ENCODE results near the gene CCL22.
A peak's percentile ranks its signal among the peaks of the same experiment; 100 is the strongest.

Gene CCL22

DNA sequence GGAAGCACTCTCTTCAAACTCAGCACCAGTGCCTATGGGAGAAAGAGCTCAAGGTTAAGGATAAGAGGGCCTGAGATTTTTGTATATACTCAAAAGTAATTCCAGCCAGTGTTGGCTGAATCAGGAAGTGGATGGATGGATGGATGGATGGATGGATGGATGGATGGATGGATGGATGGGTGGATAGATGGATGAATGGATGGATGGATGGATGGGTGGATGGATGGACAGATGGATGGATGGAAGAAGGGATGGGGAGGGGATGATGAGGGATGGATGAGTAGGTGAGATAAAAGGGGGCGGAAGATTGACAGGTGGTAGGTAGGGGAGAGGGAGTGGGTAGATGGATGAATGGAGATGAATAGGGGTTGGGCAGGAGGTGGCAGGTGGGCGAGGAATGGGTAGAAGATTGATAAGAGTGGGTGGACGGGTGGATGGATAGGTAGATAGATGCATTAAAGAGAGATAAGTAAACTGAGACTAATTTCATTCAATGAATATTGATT, 17.8 kb downstream of the CCL22 start:
- DNase-seq (ENCODE audit: low spot score): peak; percentile 38

DNA sequence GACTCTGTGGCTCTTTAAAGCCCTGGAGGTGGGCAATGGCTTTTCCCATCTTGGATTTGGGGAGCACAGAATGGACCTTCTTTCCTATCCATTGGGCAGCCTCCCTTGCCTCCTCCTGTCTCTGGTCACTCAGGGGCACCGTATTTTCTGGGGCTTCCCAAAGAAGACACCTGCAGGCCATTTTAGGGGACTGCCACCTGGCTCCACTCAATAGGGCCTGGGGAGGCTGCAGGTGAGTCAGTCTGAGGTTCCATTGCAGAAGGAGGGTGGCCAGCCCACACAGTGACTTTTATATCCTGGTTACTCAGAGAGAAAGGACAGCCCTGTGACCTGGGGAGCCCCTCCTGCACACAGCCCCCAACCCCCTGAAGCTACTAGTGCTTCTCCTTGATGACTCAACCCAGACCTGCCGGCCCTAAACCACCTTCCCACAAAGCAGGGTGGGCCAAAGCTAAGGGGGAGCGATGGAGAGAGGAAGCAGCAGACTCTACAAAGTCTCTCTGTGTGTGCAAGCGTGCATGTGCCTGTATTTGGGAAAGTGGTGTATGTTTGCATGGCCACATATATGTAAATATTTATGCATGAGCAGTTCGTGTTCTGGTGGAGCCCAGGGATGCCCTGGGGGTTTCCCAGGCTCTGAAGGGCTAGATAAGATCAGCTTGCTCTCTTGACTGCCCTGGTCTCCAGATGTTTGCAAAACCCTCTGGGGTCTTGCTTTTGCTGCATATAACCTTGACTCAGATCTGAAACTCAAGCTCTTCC, 18.7 kb downstream of the CCL22 start:
- DNase-seq (ENCODE audit: low spot score): no peak

GRCh38 chr16:57379579-57379978, 21.0 kb downstream of the CCL22 start:
- no peak for DNase-seq (ENCODE audit: low spot score)

- DNase-seq (ENCODE audit: low spot score): no peak
These were observed 22.3 kb downstream of the CCL22 start for GRCh38 chr16:57380671-57381462.

DNA sequence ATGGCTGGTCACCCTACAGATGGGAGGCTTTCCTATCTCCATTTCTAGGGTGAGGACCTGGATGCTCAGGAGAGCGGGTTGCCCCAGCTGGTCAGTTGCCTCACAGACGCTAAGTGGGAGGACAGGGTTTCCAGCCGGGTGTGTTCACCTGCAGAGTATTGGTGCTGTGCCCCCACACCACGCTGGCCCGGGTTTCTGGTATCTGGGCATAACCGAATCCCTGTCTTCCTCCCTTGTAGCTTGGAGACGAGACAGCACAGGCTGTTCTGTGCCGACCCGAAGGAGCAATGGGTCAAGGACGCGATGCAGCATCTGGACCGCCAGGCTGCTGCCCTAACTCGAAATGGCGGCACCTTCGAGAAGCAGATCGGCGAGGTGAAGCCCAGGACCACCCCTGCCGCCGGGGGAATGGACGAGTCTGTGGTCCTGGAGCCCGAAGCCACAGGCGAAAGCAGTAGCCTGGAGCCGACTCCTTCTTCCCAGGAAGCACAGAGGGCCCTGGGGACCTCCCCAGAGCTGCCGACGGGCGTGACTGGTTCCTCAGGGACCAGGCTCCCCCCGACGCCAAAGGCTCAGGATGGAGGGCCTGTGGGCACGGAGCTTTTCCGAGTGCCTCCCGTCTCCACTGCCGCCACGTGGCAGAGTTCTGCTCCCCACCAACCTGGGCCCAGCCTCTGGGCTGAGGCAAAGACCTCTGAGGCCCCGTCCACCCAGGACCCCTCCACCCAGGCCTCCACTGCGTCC, 23.4 kb downstream of the CCL22 start:
- DNase-seq (ENCODE audit: low spot score): no peak

GRCh38 chr16:57382535-57383275, 24.1 kb downstream of the CCL22 start:
- DNase-seq (ENCODE audit: low spot score): no peak

- DNase-seq (ENCODE audit: low spot score): no peak
These were observed 25.0 kb downstream of the CCL22 start for GRCh38 chr16:57383276-57384247.

DNA sequence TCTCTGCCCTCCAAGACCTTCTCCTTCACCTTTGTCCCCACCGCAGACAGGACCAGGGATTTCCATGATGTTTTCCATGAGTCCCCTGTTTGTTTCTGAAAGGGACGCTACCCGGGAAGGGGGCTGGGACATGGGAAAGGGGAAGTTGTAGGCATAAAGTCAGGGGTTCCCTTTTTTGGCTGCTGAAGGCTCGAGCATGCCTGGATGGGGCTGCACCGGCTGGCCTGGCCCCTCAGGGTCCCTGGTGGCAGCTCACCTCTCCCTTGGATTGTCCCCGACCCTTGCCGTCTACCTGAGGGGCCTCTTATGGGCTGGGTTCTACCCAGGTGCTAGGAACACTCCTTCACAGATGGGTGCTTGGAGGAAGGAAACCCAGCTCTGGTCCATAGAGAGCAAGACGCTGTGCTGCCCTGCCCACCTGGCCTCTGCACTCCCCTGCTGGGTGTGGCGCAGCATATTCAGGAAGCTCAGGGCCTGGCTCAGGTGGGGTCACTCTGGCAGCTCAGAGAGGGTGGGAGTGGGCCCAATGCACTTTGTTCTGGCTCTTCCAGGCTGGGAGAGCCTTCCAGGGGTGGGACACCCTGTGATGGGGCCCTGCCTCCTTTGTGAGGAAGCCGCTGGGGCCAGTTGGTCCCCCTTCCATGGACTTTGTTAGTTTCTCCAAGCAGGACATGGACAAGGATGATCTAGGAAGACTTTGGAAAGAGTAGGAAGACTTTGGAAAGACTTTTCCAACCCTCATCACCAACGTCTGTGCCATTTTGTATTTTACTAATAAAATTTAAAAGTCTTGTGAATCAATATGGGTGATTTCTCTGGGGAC, 25.9 kb downstream of the CCL22 start:
- DNase-seq (ENCODE audit: low spot score): no peak

DNA sequence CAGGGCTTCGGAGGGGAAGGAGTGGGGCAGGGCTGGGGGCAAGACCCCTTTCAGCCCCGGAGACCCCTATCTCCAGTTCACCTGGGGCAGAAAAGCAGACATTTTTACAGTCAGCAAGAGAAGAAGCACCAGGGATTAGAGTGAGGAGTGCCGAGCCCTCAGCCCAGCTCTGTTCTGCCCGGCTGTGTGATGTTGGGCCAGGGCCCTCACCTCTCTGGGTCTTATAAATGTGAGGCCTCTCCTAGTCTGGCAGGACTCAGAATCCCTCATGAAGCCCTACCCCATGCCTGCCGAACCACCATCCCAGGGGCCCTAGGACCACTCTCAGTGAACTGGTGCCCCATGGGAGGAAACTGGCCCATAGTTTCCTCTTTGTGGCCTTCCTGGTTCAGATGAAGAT, 26.5 kb downstream of the CCL22 start:
- DNase-seq (ENCODE audit: low spot score): no peak

DNA sequence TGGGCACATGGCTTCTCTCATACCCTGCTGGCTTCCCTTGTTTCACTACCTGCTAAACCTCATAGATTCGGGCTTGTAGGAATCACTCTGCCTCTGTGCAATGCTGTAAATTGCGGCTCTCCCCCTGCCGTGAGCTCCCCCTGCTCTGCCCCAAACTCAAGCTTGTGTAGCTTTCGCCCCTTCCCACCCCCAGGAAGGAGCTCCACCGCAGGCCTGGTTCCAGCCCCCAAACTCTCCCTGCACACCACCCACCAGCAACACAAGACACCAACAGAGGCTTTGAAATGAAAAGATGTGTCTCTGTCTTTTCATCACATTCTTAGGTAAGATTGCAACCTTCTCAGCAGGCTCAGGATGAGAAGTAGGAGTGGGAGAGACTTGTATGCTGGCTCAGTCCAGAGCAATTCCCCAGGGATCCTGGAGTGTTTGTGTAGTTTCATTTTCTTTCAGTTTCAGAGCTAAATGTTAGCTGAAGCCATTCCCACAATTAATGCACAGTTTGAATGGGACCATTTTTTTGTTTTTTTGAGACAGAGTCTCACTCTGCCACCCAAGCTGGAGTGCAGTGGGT, 27.9 kb downstream of the CCL22 start:
- DNase-seq (ENCODE audit: low spot score): peak; percentile 37

DNA sequence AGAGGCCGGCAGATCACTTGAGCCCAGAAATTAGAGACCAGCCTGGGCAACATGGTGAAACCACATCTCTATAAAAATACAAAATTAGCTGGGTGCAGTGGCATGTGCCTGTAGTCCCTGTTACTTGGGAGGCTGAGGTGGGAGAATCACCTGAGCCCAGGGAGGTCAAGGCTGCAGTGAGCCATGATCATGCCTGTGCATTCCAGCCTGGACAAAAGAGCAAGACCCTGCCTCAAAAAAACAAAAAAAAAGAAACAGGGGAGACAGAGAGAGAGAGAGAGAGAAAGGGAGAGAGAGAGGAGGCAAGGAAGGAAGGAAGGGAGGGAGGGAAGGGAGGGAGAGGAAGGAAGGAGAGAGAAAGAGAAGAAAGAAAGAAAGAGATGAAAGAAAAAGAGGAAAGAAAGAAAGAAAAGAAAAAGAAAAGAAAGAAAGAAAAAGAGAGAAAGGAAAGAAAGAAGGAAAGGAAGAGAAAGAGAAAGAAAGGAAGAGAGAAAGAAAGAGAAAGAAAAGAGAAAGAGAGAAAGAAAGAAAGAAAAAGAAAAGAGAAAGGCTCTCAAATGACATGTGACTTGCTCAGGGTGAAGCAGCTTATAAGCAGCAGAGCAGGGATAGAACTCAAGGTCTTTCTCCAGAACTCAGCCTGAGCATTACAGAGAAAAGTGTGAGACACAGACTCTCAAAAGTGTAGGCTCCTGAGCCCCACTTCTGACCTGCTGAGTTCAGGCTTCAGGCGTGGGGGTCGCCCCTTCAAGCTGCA, 29.2 kb downstream of the CCL22 start:
- no peak for DNase-seq (ENCODE audit: low spot score)

- no peak for DNase-seq (ENCODE audit: low spot score)
These were observed 29.9 kb downstream of the CCL22 start for GRCh38 chr16:57388359-57389086.

- DNase-seq (ENCODE audit: low spot score): no peak
These were observed 30.5 kb downstream of the CCL22 start for GRCh38 chr16:57389087-57389468.

DNA sequence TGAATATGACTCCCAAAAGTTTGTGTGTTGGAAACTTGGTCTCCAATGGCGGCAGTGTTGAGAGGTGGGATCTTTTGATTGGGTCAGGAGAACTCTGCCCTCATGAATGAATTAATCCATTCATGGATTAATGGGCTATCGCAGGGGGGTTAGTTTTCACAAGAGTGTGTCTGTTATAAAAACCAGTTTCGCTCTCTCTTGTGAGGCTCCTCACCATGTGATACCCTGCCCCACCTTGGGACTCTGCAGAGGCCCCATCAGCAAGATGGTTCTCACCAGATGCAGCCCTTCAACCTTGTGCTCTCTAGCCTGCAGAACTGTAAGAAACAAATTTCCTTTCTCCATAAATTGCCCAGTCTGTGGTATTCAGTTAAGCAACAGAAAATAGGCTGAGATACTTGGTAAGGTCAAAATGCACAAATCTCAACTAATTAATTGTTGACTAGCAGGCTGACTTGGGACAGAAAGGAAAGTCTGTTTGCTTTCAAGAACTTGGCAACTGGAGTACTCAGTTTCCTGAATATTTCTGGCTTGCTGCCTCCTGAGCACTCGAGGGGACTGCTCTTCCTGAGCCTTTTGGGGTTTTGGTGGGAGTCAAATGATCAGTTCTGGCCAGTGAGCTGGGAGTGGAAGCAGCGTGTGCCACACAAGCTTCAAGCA, 32.2 kb downstream of the CCL22 start:
- no peak for DNase-seq (ENCODE audit: low spot score)

- DNase-seq (ENCODE audit: low spot score): no peak
These were observed 32.7 kb downstream of the CCL22 start for GRCh38 chr16:57391300-57391699.

DNA sequence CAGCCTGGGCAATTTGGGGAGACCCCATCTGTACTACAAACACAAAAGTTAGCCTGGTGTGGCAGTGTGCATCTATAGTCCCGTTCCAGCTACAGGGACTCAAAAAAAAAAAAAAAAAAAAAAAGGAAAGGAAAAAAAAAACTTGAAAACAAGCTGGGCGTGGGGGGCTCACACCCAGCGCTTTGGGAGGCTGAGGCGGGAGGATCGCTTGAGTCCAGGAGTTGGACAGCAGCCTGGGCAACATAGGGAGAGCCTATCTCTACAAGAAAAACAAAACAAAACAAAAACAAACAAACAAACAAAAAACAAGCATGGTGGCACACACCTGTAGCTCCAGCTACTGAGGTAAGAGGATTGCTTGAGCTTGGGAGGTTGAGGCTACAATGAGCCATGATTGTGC, 33.1 kb downstream of the CCL22 start:
- DNase-seq (ENCODE audit: low spot score): no peak

- no peak for DNase-seq (ENCODE audit: low spot score)
These were observed 34.1 kb downstream of the CCL22 start for GRCh38 chr16:57392694-57393093.
